Embryonic facial prominence (tissue), 1 donor: Measurements from ENCODE around the gene LIMA1.
"Not testable (repeated sequence)": the region's sequence is repeated elsewhere in the genome, so short reads cannot be mapped to it uniquely, and the experiment has no call there.

Source experiments
- DNase-seq: peaks from one replicate; pipeline ENCODE4 v3.0.0-alpha.2; 2016; ENCODE audit errors: extremely low spot score

The LIMA1 gene

DNA sequence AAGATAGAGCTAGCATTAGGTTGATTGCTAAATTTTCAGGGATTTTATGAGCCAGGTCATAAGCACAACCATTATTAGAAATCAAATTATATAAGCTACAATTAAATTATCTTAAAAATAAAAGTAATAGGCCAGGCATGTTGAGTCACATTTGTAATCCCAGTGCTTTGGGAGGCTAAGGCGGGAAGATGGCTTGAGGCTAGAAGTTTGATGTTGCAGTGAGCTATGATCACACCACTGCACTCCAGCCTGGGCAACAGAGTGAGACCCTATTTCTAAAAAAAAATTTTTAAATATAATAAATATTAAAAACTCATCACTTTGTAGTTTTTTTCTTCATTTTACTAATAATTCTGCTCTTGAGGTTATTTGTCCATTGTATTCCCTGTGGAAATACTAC, 1.9 kb upstream of the LIMA1 start:
- no peak for DNase-seq

GRCh38 chr12:50282721-50283228, 545 bp downstream of the LIMA1 start:
- no peak for DNase-seq

DNA sequence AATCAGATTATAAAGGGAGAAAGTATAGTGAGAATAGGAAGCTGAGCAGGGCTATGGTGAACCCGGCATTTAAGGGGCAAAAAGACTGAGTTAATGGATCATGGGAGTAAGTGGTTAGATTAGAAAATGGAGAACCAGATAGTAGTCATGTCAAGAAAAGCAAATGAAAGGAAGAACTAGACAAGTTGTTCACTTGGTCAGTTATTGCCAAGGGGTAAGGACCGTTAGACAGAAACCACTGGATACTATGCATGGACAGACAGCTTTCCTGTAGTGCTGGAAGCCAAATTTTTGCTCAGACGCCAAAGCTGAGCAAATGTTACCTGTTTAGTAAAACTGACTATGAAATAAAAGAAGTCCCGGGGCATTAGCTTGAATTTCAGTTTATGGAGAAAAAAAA, 3.8 kb downstream of the LIMA1 start:
- no peak for DNase-seq

- no peak for DNase-seq
These were observed 6.2 kb downstream of the LIMA1 start for GRCh38 chr12:50276912-50277671.

DNA sequence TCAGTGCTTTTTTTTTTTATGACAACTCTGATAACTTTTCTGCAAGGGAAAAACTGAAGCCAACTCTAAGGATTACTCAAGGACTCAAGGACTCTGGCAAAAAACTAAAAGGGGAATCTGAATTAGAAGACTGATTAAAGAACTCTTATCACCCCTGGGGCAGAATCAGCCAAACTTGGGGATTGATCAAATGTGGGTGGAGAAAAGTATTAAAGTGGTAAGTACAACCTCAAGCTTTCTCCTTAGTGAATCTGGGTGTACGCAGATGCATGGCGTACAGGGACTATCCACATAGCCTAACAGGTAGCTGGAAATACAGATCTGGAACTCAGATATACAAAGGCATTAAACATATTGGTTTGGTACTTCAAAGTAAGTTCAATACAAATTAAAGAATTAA, 7.3 kb downstream of the LIMA1 start:
- no peak for DNase-seq

DNA sequence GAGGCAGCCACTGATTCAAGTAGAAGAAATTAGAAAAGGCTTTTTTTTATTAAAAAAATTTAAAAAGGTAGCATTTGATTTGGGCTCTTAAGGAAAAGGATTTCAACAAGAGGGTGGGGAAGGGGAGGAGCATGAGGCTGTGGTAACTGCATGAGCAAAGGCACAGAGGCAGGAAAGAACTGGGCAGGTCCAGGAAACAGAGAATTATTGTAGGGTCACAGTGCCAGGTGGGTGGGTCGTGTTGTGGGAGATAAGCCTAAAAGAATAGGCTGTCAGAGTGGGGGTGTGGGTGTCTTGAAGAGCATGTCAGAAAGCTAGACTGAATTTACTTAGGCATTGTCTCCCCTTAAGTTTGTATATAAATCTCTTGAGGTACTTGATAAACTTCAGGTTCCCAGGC, 7.8 kb downstream of the LIMA1 start:
- no peak for DNase-seq

DNA sequence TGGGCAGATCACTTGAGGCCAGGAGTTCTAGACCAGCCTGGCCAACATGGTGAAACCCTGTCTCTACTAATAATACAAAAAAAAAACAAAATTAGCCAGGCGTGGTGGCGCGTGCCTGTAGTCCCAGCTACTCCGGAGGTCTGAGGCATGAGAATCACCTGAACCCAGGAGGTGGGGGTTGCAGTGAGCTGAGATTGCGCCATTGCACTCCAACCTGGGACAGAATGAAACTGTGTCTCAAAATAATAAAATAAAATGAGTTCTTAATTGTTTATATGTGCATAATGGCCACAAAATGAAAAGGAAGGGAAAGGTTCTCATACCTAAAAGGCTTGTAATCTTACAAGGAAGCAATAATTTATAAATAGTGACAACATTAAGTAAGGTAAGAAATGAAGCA, 8.2 kb downstream of the LIMA1 start:
- DNase-seq: not testable (repeated sequence)

GRCh38 chr12:50271724-50272247, 11.5 kb downstream of the LIMA1 start:
- no peak for DNase-seq

DNA sequence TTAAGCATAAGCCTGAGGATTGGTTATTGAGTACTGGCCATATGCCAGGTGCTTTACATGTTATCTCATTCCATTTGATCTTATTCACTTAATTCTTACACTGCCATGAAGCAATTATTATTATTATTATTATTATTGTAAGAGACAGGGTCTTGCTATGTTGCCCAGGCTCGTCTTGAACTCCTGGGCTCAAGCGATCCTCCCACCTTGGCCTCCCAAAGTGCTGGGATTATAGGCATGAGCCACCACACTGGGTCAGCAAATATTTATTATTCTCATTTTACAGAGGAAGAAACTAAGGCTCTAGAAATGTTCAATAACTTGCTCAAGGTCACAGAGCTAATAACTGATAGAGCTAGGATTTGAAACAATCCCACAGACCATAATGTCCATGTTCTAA, 14.8 kb downstream of the LIMA1 start:
- DNase-seq: no peak

DNA sequence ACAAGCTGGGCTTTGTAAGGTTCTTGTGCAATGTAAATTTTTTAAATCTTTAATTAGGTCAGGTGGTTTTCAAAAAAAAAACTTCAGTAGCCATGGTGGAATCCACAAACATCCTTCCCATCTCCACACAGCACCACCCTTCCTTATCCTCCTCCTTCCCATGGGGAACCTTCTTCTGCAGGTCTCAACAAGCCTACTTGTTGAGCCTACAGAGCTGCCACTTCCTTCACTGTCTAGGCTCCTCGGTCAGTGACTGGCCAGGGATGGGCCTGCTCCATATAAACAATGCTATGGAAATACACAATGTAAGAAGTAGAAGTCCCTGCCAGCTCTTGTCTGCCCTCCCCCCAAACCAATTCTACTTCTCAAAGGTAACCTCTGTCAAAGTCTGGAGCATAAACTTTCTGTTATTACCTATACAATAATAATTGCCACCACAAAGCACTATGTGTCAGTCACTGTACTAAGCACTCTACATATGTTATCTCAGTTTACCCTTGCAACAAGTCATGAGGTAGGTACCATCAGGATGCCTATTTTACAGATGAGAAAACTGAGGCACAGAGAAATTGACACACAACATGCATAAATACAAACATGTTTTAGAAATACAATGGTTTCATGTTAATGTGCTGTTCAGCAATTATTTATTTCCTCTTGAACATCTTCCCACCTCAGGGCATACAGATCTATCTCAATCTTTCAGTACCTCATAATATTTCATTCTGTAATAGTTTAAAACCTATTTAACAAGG, 17.4 kb downstream of the LIMA1 start:
- no peak for DNase-seq

DNA sequence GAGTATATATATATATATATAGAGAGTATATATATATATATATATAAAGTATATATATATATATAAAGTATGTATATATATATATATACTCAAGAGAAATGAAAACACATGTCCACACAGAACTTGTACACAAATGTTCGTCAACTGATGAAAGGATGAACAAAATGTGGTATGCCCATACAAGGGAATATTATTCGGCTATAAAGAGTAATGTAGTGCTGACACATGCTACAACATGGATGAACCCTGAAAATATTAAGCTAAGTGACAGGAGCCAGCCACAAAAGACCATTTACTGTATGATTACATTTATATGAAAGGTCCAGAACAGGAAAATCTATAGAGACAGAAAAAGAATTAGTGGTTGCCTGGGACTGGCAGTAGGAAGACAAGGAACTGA, 19.5 kb downstream of the LIMA1 start:
- DNase-seq: no peak

GRCh38 chr12:50261654-50262053, 21.7 kb downstream of the LIMA1 start:
- DNase-seq: no peak

DNA sequence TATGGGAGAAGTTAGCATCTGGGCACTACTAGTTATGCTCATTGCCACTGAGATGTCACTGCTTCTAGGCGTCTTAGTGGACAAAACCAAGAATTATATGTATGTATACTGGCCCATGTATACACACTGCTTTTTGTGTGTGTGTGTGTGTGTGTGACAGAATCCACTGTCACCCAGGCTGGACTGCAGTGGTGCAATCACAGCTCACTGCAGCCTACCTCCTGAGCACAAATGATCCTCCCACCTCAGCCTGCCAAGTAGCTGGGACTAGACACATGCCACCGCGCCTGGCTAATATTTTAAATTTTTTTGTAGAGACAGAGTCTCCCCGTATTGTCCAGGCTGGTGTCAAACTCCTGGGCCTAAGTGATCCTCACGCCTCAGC, 25.2 kb downstream of the LIMA1 start:
- DNase-seq: no peak

DNA sequence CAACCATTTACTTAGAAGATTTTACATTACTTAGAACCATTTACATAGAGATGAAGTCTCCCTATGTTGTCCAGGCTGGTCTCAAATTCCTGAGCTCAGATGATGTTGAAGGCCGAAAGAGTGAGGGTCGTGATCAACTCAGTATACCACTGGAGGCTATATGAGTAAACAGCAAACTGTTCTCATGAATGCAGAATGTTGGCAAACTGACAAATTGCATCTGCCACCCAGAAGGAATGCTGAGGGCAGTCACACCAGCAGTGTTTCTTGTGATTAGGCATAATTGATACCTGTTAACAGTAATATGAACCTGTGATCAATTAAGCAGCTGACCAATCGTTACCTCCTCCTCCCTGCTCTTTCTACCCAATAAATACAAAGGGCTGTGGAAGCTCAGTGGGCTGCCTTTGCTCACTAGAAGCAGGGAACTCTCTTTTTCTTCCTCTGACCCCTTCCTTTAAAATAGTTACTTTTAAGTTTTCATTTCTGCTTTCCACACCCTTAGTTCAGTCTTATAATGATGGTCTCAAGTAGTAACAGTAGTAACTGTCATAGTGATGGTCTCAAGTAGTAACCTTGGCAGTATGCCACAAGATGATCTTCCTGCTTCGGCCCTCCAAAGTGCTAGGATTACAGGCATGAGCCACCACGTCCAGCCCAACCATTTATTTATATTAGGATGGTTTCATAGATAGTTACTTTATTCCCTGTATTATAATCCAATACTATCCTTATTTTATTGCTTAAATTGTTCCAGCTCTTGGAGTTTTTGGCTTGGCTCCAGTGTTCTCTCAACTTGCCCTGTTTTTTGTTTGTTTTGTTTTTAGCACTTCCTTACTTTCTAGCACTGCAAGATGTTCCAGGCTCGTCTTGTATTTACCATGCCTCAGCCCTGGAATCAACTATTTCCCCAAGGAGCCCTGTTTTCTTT, 25.8 kb downstream of the LIMA1 start:
- DNase-seq: no peak

- DNase-seq: no peak
These were observed 26.6 kb downstream of the LIMA1 start for GRCh38 chr12:50256761-50257160.

- DNase-seq: no peak
These were observed 30.2 kb downstream of the LIMA1 start for GRCh38 chr12:50252977-50253602.

- no peak for DNase-seq
These were observed 31.6 kb downstream of the LIMA1 start for GRCh38 chr12:50251619-50252252.

GRCh38 chr12:50249464-50250182, 33.7 kb downstream of the LIMA1 start:
- no peak for DNase-seq

DNA sequence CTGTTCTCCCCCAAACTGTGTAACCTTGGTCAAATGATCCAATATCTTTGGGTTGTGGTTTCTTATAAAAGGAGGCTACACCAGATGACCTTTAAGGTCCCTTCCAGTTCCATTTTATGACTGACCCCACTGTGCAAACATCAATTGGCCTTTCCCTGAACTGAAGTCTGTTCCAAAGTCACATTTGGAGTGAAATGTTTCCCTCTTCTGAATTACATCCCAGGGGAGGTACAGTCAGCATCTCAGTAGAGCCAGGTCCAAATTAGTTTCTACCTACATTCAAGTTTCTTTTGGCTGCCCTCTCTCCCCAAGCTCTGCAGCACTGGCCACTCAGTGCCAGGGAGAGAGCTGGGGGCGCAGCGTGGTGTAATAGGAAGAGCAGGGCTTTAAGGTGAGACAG, 34.4 kb downstream of the LIMA1 start:
- DNase-seq: no peak

- no peak for DNase-seq
These were observed 34.9 kb downstream of the LIMA1 start for GRCh38 chr12:50248411-50248810.
